GM18498 (cell line): ENCODE results near the gene IER2.

Experiments used
- ATAC-seq: cut with Tn5 transposase; IDR thresholded peaks from one replicate; pipeline ENCODE4 v1.9.1; 2021; ENCODE audit warnings: mild to moderate bottlenecking, moderate library complexity; ENCODE audit not compliant: unreplicated experiment

The IER2 gene, protein sequence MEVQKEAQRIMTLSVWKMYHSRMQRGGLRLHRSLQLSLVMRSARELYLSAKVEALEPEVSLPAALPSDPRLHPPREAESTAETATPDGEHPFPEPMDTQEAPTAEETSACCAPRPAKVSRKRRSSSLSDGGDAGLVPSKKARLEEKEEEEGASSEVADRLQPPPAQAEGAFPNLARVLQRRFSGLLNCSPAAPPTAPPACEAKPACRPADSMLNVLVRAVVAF

DNA sequence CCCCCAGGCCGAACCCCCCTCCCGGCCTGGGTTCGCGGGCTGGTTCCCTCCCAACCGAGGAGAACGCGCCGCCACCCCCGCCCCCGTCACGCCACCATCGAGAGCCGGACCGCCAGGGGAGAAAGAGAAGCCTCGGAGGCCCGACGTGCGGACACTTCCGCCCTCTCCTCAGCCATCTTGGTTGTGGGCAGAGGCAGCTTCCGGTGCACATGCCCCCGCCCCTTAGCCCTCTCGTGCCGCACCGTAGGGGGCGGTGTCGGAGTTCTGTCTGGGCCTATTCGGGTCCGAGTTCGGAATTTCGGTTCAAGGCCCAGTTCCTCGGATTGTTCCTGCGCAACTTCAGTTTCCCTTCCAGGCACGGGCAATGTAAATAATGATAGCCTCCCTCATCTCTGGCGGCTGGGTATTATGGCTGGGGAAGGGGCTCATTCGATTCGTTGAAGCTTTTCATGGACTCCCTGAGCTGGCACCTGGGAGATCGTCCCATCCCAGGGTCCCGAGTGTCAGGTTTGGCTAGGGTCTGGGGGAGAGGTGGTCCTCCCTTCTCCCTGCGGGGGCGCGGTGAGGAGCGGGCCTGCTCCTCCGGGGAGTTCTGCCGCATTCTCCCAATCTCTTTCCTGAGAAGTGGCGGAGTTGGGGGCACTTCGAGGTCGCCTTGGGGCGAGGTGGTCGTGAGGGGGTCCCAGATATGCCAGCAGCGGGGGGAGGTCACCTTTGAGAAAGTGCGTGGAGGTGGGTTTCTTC, at the start of gene IER2, which contains the start of gene STX10:
TSS of gene IER2 (plus strand) at position 225 of the 744 bp plus-strand sequence. CDS start 2,776 bp downstream, outside the sequence.
TSS of gene STX10 (minus strand) at position 189 of the 744 bp plus-strand sequence. CDS start 202 bp downstream, outside the sequence.
- peak; percentile 38 for ATAC-seq

DNA sequence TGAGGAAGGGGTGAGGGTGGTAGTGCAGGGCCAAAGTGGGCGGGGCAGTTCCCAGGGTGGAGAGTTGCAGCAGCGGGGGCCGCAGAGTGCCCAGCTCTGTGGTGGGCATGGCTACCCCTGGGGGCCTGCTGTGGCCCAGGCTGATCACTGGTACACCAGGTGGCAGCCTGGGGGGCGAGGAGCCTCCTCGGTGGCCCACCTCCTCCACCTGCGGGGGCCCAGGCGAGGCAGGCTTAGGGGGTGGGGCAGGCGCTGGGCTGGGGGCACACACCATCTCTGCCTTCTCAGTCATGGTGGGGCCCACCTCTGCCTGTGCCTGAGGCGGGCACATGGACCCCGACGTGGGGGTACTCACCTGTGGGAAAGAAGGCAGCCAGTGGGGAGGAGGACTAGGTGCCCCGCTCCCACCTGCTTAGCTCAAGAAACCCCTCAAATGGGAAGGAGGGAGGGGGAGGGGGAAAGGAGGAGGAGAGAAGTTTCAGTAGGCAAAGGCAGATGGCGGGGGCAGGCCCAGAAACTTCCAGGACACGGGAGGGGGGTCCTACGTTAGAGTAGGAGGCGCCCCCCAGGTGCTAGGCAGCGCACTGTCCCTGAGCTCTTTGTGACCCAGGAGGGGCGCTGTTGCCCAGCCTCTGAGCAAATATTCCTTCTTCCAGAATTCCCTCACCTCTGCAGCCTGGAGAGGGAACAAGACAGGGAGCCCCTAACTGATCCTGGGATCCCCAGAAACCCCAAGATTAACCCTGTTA, 49.2 kb upstream of the IER2 start:
- ATAC-seq: no peak

- ATAC-seq: no peak
These were observed 48.4 kb upstream of the IER2 start for GRCh38 chr19:13101590-13102415.

DNA sequence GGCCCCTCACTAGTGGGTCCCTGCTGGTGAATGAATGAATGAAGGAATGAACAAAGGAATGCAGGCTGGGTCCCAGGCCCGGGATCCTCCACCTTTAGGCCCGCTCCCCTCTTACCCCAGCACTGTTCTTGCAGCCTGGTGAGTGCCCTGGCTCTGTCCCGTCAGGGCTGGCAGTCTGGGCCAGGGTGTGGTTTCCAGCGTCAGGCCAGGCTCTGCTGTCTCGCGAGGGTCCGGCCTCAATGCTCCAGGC, 47.9 kb upstream of the IER2 start:
- no peak for ATAC-seq

DNA sequence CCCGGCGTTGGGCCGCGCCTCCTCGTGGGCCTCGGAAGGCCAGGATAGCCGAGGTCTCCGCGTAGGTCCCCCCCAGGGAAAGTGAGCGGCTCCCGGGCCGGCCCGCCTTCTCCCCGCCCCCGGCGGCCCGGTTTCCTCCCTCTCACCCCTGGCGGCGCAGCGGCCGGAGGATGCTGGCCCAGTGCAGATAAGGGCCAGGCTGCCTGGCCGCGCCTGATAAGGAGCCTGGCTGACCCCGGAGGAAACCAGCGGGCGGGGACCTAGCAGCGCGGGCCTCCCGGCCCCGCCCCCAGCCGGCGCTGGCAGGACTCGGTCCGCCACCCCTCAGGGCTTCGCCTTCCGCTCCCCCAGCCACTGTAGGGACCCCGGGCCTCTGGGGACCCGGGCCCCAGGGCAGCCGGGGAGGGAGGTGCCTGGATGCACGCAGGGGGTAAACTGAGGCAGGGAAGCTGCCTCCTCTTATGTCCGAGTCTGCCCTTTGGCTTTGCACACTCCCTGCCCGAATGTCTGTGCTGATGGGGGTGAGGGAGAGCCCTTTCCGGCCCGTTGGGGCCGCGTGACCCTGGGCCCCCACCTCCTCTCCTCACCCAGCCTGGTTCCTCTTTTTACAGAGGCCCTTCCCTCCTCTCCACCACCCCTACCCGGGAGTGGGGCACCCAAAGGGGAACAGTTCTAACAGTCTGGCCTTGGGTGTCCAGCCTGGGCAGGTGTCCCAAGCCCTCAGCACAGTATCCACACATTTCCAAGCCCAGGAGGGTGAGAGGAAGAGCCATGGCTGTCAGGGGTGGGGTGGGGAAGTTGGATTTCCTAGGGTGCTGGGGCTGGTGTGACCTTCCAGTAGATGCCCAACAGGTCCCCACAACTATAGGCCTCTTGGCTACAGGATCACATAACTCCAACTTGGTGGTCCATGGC, 47.3 kb upstream of the IER2 start, which contains the start of gene LYL1:
TSS of gene LYL1 (minus strand) at position 193 of the 915 bp plus-strand sequence. CDS start 1,687 bp downstream, outside the sequence.
- ATAC-seq: peak; percentile 49

DNA sequence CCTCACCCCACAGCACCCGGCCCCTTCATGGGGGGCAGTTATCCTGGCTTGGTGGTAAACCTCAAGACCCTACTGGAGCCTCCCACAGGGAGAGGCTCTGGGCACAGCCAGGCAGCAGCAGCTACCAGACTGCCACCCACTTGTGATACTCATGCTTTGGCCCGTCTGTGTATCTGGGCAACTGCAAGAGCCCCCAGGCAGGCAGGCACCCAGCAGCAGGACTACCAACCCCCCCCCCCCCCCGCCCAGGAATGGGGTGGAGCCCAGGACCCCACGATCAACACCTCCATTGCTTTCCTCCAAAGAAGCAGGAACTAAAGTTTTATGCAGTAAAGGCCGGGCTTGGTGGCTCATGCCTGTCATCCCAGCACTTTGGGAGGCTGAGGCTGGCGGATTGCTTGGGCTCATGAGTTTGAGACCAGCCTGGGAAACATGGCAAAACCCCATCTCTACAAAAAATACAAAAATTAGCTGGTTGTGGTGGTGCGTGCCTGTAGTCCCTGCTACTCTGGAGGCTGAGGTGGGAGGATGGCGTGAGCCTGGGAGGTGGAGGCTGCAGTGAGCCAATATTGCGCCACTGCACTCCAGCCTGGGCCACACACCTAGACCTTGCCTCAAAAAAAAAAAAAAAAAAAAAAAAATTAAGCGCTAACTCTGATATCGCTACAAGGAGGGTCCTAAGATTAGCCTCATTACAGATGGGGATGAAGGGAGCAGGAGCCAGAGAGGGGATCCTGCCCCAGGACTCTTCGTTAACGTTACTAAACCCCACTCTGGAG, 46.4 kb upstream of the IER2 start:
- no peak for ATAC-seq

DNA sequence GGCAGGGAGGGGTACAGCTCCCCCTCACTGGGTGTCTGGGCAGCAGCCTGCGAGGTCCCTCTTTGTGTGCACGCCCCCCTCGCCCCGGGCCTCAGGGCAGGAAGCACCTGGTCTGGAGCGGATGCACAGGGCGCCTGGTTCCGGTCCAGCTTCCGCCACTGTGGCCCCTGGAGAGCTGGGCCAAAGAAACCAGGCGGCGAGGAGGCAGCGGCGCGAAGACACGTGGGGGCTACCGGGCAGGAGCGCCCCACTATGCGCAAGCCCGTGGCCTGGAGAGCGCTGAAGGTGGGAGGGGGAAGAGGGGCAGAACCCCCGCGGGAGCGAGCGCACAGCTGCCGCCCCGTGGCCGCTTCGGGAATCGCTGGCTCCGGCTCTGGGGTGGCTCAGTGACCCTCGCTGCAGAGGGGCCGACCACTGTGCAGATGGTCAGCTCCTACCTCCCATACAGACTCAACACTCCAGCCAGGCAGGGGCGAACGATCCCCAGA, 45.8 kb upstream of the IER2 start:
- ATAC-seq: peak; percentile 33

DNA sequence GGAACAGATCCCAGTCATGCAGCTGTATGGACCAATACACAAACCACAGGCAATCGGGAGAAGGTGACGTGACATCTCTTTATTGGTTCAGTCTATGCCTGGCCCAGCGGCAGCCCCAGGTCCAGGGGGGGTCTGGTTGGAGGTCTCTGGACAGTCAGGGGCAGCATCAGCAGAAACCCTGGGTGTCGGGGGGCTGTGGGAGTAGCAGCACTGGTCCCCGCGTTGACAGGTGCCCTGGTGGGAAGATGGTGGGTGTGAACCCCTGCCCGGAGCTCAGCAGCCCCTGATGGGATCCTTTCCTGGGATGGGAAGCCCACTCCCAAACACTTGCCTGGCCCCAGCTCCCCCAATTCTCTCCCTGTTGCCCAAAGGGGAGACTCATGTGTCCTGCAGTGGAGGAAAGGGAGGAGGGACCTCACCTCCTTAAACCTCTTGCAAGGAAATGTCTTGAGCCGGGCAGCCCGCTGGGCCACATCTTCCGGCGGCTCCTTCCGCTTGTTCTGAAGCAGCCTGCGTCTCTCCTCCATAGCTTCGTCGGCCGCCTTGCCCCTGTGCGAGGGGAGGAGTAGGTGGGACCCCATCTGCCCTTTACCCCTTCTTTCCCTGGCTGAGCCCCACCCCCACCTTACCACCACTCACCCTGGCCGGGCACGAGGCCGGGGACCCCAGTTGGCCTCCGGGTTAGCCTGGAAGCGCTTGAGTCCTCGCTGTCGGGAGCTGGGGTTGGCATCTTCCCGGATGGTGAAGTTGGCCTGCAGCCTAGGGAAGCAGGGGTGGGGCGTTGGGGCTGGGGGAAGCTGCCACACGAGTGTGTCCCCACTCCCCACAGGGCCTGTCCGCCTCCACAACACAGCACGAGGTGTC, 45.1 kb upstream of the IER2 start:
- ATAC-seq: peak; percentile 2

GRCh38 chr19:13109361-13110098, 40.7 kb upstream of the IER2 start:
- ATAC-seq: no peak

DNA sequence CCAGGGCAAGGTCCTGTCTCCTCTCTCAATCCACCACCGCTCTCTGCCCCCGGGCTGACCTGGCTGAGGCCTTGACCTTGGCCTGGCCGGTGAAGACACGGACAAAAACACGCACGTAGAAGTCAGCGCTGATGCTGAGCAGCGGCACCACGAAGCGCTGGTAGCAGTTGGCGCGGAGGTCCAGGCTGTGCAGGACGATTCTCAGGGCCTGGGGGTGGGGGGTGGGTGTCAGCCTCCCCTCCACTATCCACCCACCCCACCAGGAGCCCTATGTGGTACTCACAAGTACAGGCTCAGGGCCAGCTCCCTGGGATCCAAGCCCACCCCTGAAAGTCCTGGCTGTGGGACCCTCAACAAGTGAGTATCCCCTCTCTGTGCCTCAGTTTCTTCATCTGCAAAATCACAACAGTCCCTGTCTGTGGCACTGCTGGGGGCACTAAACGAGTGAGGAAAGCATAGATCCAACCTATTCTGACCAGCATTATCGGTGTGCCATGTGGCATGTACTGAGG, 40.1 kb upstream of the IER2 start:
- ATAC-seq: no peak

DNA sequence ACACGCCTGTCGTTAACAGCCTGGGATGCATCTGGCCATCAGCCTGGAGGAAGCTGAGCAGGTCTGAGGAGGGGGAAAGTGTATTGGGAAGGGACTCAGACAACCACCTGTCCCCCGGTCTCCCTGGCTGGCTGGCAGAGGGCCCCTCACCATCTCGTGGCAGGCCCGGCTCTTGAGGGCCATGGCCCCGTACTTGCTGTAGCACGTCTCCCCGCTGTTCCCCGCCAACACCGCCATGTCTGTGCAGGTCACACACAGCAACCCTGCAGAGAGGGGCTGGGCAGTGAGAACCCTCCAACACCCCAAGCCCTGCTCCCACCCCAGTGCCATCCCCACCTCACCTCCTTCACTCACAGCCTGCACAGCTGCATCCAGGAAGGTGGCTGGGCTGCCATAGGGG, 37.7 kb upstream of the IER2 start:
- ATAC-seq: no peak

GRCh38 chr19:13115936-13116281, 34.3 kb upstream of the IER2 start:
- no peak for ATAC-seq

DNA sequence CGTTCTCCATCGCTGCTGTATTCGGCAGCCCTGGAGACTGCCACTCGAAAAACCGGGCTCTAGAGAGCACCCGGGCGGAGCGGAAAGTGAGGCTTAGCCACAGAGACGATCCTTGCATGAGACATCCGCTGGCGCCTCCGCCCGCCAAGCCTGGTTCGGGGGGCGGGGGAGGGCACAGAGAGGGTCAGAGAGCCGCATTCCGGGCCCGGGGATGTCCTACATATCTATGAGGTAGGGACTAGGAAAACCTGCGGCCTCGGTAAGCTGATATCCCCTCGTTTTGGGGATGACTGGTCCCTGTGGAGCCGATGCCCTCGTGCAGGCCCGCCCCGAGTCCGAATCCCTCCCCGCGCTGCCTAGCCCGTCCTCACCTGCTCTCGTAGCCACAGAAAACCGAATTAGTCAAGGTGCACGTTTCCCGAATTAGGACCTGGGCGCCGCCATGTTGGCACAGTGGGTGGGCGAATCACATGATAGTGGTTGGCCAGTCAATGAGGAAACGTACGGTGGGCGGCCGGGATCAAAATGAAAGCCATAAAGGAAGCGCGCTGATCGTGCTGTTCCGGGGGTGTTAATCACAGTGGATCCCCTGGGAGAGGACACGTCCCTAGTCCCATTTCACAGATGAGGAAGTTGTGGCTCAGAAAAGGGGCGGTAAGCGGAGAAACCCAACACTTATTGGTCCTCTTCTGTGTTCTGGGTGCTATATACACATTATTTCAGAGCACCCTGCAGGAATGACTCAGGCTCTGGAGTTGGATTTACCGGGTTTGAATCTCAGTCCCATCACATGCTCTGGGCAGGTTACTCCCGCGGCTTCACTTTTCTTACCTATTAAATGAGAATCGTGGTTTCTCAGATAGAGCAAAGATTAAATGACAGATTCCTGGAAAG, 33.7 kb upstream of the IER2 start, which contains the start of gene TRMT1:
TSS of gene TRMT1 (minus strand) at position 459 of the 894 bp plus-strand sequence. CDS start at position 118, 341 bp downstream.
- ATAC-seq: peak; percentile 54

GRCh38 chr19:13117176-13117771, 32.9 kb upstream of the IER2 start:
- ATAC-seq: peak; percentile 5

GRCh38 chr19:13117772-13118423, 32.3 kb upstream of the IER2 start, which contains the start of gene NACC1:
NACC1 (plus strand) TSS chr19:13118264; CDS start chr19:13135208, 16,944 bp downstream.
- ATAC-seq: peak; percentile 67
